Left ventricle myocardium inferior (tissue), 1 donor: ENCODE measurements around the gene MEPCE. TPM values are rescaled to one million over a fixed set of nuclear protein-coding genes. Genes with fewer than 3 reads are reported as not detected.

Source experiments
- DNase-seq: peaks from one replicate; pipeline ENCODE4 v3.0.0-alpha.2; 2020
- H3K27ac ChIP-seq: fragments of 200-600 bp; replicated peaks from 2 replicates; pipeline ENCODE4 v1.8.0; 2021
- H3K27me3 ChIP-seq: fragments of 200-600 bp; 2 replicates; pipeline ENCODE4 v1.8.0; 2021; ENCODE audit warnings: low read depth
- H3K36me3 ChIP-seq: fragments of 200-600 bp; 2 replicates; pipeline ENCODE4 v1.8.0; 2021
- H3K4me1 ChIP-seq: fragments of 200-600 bp; 2 replicates; pipeline ENCODE4 v1.8.0; 2021
- H3K4me3 ChIP-seq: fragments of 200-600 bp; 2 replicates; pipeline ENCODE4 v1.8.0; 2021; ENCODE audit warnings: mild to moderate bottlenecking, moderate library complexity
- H3K9me3 ChIP-seq: fragments of 200-600 bp; replicated peaks from 2 replicates; pipeline ENCODE4 v1.8.0; 2021
- CTCF ChIP-seq: fragments of 200-600 bp; IDR thresholded peaks from 2 replicates; pipeline ENCODE4 v1.8.0; 2021; ENCODE audit warnings: antibody characterized with exemption, mild to moderate bottlenecking, borderline replicate concordance
- intact Hi-C: fragments of 100-400 bp; cut with micrococcal nuclease; formaldehyde crosslinking; loops from one replicate; pipeline ENCODE4 v1.11.0; 2022
- total RNA-seq: library from RNA; stranded (reverse); fragmentation: NEBNext Ultra II Directional; extraction: Animal tissue kit (Norgen Biotek cat#: 25700); gene quantifications from one replicate; pipeline ENCODE4 v1.2.1, GENCODE V29; 2021
- donor health status: DM: no; HTN: yes; CAD: no; lungs with severe emphysema.

The MEPCE gene
- total RNA-seq, 1 donor from 2014 or later, result 23.6 TPM

GRCh38 chr7:100465299-100465698, 35.7 kb downstream of the MEPCE start:
- Histone ChIP-seq H3K4me1 (peaks cover 54% of the 10 kb centered on the region), H3K4me3 (no peak overlapping the region), H3K9me3 (no peaks in the 10 kb centered on the region), H3K27ac (peak overlapping the region; percentile 80), H3K36me3 (peaks cover 6% of the 10 kb centered on the region), H3K27me3 (no peaks in the 10 kb centered on the region)
- DNase-seq, result no peak
- intact Hi-C loops, result loop anchor here (5.0 kb wide), 1 partner anchor 262 kb away; no protein-coding TSS in a partner anchor
- TF ChIP-seq CTCF, result no peak

DNA sequence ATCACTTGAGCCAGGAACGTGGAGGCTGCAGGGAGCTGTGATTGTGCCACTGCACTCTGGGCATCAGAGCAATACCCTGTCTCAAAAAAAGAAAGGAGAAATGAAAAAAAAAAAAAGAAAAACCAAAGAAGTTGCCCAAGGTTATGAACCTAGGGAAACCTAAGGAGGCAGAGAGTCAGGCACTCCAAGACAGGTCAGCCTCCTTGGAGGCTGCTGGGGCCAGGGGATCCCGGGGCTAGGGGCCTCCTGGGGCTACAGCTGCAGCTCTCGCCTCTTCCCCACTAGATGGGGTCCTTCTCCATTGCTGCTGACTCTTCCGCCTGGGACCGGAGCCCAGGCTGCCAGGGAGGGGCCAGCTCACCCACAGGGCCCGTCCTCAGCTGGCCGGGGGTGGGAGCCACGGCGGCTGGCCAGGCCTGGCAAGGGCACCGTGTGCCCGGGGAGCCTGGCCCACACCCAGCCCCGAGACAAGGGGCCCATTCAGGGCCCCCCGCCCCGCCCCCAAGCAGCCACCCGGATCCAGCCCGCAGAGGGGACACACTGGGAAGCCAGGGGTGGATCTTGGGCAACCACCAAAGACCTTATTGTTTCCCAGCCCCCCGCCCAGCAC, 36.2 kb downstream of the MEPCE start:
- H3K27ac ChIP-seq, result peak overlapping the region; percentile 80
- H3K27me3 ChIP-seq, result no peaks in the 10 kb centered on the region
- peaks cover 56% of the 10 kb centered on the region for H3K4me1 ChIP-seq
- peaks cover 9% of the 10 kb centered on the region for H3K36me3 ChIP-seq
- TF ChIP-seq CTCF, result peak; percentile 81
- no peaks in the 10 kb centered on the region for H3K9me3 ChIP-seq
- H3K4me3 ChIP-seq, result peak overlapping the region; percentile 37
- peak; percentile 80 for DNase-seq
- intact Hi-C loops, result loop anchor here (5.0 kb wide), 1 partner anchor 261 kb away; no protein-coding TSS in a partner anchor

GRCh38 chr7:100466653-100467605, 37.3 kb downstream of the MEPCE start:
- intact Hi-C loops, result loop anchor here (5.0 kb wide), 1 partner anchor 260 kb away; no protein-coding TSS in a partner anchor
- H3K36me3 ChIP-seq, result peaks cover 18% of the 10 kb centered on the region
- DNase-seq, result no peak
- no peaks in the 10 kb centered on the region for H3K9me3 ChIP-seq
- peaks cover 68% of the 10 kb centered on the region for H3K4me1 ChIP-seq
- no peaks in the 10 kb centered on the region for H3K27me3 ChIP-seq
- peak overlapping the region; percentile 37 for H3K4me3 ChIP-seq
- TF ChIP-seq CTCF, result no peak
- H3K27ac ChIP-seq, result peak overlapping the region; percentile 80

- Histone ChIP-seq H3K9me3 (no peaks in the 10 kb centered on the region), H3K36me3 (peaks cover 20% of the 10 kb centered on the region), H3K4me3 (peak overlapping the region; percentile 12), H3K27ac (peak overlapping the region; percentile 80), H3K27me3 (no peaks in the 10 kb centered on the region), H3K4me1 (peaks cover 75% of the 10 kb centered on the region)
- intact Hi-C loops, result loop anchor here (5.0 kb wide), 1 partner anchor 259 kb away; no protein-coding TSS in a partner anchor
- no peak for DNase-seq
- no peak for TF ChIP-seq CTCF
These were observed 38.2 kb downstream of the MEPCE start for GRCh38 chr7:100467638-100468373.
